ENCODE data around the gene GNS.

DNA sequence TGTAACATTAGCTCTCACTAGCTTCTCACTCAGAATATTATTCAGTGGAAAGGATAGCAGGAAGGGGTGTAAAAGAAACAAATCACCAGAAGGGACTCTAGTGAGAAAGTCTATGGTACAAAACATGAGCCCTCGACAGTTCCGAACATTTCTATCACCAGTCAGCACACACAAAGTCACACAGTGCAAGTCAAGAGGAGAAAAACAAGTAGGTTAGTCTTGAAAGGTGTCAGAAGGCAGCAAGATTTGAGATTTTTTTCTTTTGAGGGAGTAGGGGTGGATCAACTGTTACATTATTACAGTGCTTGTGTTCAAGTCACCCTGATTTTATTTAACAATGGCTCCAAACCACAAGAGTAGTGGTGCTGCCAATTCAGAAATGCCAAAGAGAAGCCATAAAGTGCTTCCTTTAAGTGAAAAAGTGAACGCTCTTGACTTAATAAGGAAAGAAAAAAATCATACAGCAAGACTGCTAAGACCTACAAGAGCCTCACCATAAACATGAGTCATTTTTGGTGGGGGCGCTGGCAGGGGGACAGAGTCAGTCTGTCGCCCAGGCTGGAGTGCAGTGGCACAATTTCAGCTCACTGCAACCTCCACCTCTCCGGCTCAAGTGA, 42.3 kb downstream of the GNS start:
- TF ChIP-seq ZNF274 (IDR thresholded peaks at IDR 0.05; ENCODE audit: low read depth, low read length), result no peak
- no peak for TF ChIP-seq YY1 (IDR thresholded peaks at IDR 0.05; ENCODE audit: insufficient read depth, insufficient read length)
- no peak for TF ChIP-seq SUZ12 (IDR thresholded peaks at IDR 0.05; ENCODE audit: extremely low read depth, insufficient read depth, insufficient read length)

Data from NT2/D1 (cell line).